HepG2 (cell line): ENCODE results near the gene ADGRL1.

Source experiments
- ATF1 ChIP-seq: IDR thresholded peaks from 2 replicates; pipeline ENCODE4 v1.6.1; 2016; ENCODE audit warnings: mild to moderate bottlenecking, control low read depth
- CTCF ChIP-seq: sonication (generic); formaldehyde crosslinking; IDR thresholded peaks from 2 replicates; pipeline ENCODE4 v1.5.0; 2020; ENCODE audit warnings: mild to moderate bottlenecking, missing genetic modification reagents, moderate library complexity

- TF ChIP-seq ATF1 (CRISPR knock-in tag) (no peak), CTCF (no peak)
Measured at GRCh38 chr19:14197882-14198281, 8.1 kb downstream of the ADGRL1 start.
